GM12873 (cell line): Measurements from ENCODE around the gene GNL2.

Experiments used
- TF ChIP-seq, protein P1 (sequence below): IDR thresholded peaks from 2 replicates; pipeline ENCODE4 v1.5.1; 2012; ENCODE audit warnings: low read depth, mild to moderate bottlenecking, moderate library complexity, low read length, control low read depth; ENCODE audit not compliant: insufficient read depth; ENCODE audit errors: missing control alignments

Gene GNL2

DNA sequence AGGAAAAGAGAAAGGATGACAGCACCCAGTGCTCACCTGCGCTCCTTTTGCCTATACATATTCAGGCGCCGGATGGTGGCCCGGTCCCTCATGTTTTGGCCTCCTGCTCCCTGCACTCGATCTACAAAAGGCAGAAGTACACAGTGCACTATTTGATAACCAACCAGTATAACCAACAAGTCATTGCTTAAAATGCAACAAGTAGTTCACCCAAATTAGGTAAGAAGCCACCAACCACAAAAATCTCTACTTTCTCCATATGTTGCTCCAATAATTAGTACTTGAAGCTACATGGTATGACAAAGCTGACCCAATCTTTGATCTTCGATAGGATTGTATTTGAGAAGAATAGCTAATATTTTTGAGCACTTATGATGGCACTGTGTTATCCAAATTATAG lies 2.0 kb downstream of the GNL2 start:
- TF ChIP-seq, protein P1, sequence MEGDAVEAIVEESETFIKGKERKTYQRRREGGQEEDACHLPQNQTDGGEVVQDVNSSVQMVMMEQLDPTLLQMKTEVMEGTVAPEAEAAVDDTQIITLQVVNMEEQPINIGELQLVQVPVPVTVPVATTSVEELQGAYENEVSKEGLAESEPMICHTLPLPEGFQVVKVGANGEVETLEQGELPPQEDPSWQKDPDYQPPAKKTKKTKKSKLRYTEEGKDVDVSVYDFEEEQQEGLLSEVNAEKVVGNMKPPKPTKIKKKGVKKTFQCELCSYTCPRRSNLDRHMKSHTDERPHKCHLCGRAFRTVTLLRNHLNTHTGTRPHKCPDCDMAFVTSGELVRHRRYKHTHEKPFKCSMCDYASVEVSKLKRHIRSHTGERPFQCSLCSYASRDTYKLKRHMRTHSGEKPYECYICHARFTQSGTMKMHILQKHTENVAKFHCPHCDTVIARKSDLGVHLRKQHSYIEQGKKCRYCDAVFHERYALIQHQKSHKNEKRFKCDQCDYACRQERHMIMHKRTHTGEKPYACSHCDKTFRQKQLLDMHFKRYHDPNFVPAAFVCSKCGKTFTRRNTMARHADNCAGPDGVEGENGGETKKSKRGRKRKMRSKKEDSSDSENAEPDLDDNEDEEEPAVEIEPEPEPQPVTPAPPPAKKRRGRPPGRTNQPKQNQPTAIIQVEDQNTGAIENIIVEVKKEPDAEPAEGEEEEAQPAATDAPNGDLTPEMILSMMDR = no peak

- TF ChIP-seq, protein P1 = no peak
Measured at GRCh38 chr1:37588939-37589338, 6.8 kb downstream of the GNL2 start.

DNA sequence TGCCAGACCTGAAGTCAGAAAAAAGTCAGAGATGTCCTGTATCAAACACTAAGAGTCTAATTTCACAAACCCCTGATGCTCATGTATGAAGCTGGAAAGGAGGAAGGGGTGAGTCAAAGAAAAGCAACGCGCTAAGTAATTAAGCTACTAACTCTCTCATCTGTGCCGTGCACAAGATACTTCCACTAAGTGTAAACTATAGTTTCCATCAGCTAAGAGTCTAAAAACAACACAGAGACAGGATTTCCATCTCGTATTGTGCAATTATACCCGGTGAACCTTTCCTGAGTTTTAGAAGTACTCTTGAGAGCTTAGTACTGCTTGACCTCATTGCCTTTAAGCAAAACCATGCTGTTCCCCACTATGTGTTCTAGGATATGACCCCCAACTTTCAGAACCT lies 20.0 kb downstream of the GNL2 start:
- TF ChIP-seq, protein P1 = no peak

- TF ChIP-seq, protein P1 = no peak
Measured at GRCh38 chr1:37574834-37575480, 20.8 kb downstream of the GNL2 start.

DNA sequence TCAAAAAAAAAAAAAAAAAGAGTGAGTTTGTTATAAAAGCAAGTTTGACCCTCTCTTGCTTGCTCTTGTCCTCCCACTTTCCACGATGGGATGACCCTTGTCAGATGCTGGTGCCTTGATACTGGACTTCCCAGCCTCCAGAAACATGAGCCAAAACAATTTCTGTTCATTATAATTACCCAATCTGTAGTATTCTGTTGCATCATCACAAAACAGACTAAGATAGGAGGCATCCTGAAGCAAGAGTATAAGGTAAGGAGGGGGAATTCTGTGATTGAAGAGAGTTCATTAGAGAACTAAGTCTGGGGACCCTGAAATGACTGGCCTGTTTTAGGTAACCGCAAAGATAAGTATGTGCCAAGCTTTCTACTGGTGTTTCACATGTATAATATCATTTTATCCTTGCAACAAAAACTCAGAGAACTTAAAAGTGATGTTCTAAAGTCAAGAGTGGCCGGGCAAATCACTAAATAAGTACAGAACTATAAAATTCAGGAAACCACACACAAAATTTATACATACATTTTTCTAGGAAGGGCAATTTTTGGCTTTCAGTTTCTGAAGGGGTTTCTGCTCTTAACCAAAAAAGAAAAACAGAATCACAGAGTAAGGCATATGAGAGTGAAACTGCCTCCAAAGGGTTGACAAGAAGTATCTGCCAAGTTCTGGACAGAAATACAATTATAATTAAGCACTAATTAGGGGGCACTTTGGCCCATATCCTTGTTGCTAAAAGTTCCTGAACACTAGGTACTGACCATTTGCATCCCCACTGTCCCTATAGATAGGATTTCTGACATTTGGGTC lies 25.0 kb downstream of the GNL2 start:
- TF ChIP-seq, protein P1 = no peak

- TF ChIP-seq, protein P1 = no peak
Measured at GRCh38 chr1:37567023-37567422, 28.7 kb downstream of the GNL2 start.

DNA sequence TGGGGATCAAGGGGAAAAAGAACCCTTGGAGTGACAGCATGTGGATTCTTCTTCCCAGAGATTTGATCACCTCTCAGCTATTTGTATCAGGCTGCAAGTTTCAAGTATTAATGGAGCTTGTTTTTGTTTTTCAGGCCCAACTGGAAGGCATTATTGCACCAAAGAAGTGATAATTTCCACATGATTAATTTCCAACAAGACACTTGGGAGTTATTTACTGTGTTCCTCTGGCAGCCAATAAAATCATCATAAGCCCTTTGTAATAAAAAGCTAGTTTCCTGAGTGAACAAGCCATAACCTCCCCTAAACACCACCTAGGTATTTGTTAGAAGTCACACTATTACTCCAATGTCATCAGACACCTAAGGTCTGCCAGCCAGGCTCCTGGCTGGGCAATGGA lies 30.8 kb downstream of the GNL2 start:
- TF ChIP-seq, protein P1 = no peak
